HepG2 (cell line): ENCODE measurements around the gene RAD21L1. TPM values are rescaled to one million over a fixed set of nuclear protein-coding genes. Genes with fewer than 3 reads are reported as not detected.
A peak's percentile ranks its signal among the peaks of the same experiment; 100 is the strongest.

ENCODE experiments used
- ATAC-seq: fragments of 200-7000 bp; cut with Tn5 transposase; 3 replicates; pipeline ENCODE4 v1.9.1; 2020; ENCODE audit warnings: mild to moderate bottlenecking, moderate library complexity
- BruUV-seq: library from RNA; stranded (reverse); fragments of 400-500 nt; replicated peaks from 2 replicates; lab custom pipeline; 2021; lab: Mats Ljungman, UMichigan
- CTCF ChIA-PET: fragments of 300-600 bp; formaldehyde crosslinking; extraction: SDS; loops from one replicate; lab custom pipeline; 2021; ENCODE audit warnings: low total read pairs, inconsistent platforms, low intra/inter-chr PET ratio; lab: Yijun Ruan, JAX
- POLR2A ChIA-PET: fragments of 350-600 bp; sonication (Branson Sonifier 250); formaldehyde crosslinking; loops from one replicate; lab custom pipeline; 2020; ENCODE audit warnings: antibody characterized with exemption, inconsistent platforms; lab: Yijun Ruan, JAX
- DNase-seq: peaks from one replicate; pipeline ENCODE4 v3.0.0-alpha.2; 2015; ENCODE audit warnings: low spot score
- FAIRE-seq: peaks from 3 replicates; lab custom pipeline; 2011; peaks lifted over from hg19 to GRCh38; lab: Jason Lieb, UNC
- H2AFZ ChIP-seq: one replicate; pipeline ENCODE4 v1.6.1; 2011; ENCODE audit warnings: low read length, inconsistent platforms
- H3K27ac ChIP-seq: fragments of 300-600 bp; 3 replicates; pipeline ENCODE4 v1.8.0; 2011; ENCODE audit warnings: mixed run types, mild to moderate bottlenecking, mixed read lengths, low read length, inconsistent platforms; ENCODE audit not compliant: insufficient read depth; ENCODE audit errors: extremely low read length
- H3K27me3 ChIP-seq, 2 experiments: fragments of 200-600 bp in 1 of 2; 2 replicates in 1 of 2; 3 replicates in 1 of 2; pipeline versions ENCODE4 v1.6.0 to v1.8.0; 2011; ENCODE audit warnings: low read length in 2 of 2, mild to moderate bottlenecking in 2 of 2, moderate library complexity in 2 of 2, inconsistent platforms in 1 of 2; ENCODE audit not compliant: insufficient read depth in 2 of 2, control insufficient read depth in 1 of 2
- H3K36me3 ChIP-seq, 2 experiments: fragments of 200-600 bp in 1 of 2; replicated peaks in 1 of 2; 2 replicates in 1 of 2; 3 replicates in 1 of 2; pipeline versions ENCODE4 v1.5.1 to v1.8.0; 2011; ENCODE audit warnings: low read length in 2 of 2, inconsistent platforms in 1 of 2; ENCODE audit not compliant: insufficient read depth in 2 of 2, control insufficient read depth in 1 of 2
- H3K4me1 ChIP-seq: 2 replicates; pipeline ENCODE4 v1.5.1; 2012; ENCODE audit warnings: low read length, inconsistent platforms; ENCODE audit not compliant: insufficient read depth
- H3K4me2 ChIP-seq: 2 replicates; pipeline ENCODE4 v1.6.0; 2011; ENCODE audit warnings: low read depth, low read length, inconsistent platforms
- H3K4me3 ChIP-seq, 3 experiments: fragments of 200-600 bp in 1 of 3; sonication (generic), shearing (Covaris generic) in 1 of 3; replicated peaks in 1 of 3; 2 replicates each; pipeline ENCODE4 v1.5.1; 2011 to 2016; ENCODE audit warnings: low read length in 3 of 3, inconsistent platforms in 2 of 3, low read depth in 2 of 3, mild to moderate bottlenecking in 2 of 3, control low read depth in 1 of 3, mixed read lengths in 1 of 3; ENCODE audit not compliant: insufficient read depth in 1 of 3
- H3K79me2 ChIP-seq: one replicate; pipeline ENCODE4 v1.6.1; 2011; ENCODE audit warnings: low read length, inconsistent platforms; ENCODE audit not compliant: insufficient read depth
- H3K9ac ChIP-seq: 2 replicates; pipeline ENCODE4 v1.6.0; 2011; ENCODE audit warnings: mild to moderate bottlenecking, low read depth, low read length, inconsistent platforms; ENCODE audit not compliant: insufficient read depth
- H3K9me3 ChIP-seq: 2 replicates; pipeline ENCODE4 v1.5.1; 2012; ENCODE audit warnings: mild to moderate bottlenecking, low read length
- H4K20me1 ChIP-seq: 2 replicates; pipeline ENCODE4 v1.6.0; 2011; ENCODE audit warnings: inconsistent platforms, mild to moderate bottlenecking, low read length, moderate library complexity; ENCODE audit not compliant: insufficient read depth
- EED ChIP-seq: sonication (generic); formaldehyde crosslinking; IDR thresholded peaks from 2 replicates; pipeline ENCODE4 v1.5.0; 2020; ENCODE audit warnings: mild to moderate bottlenecking, missing genetic modification reagents
- IKZF5 ChIP-seq: IDR thresholded peaks from 2 replicates; pipeline ENCODE4 v1.6.1; 2018; ENCODE audit warnings: missing genetic modification reagents, mild to moderate bottlenecking, missing compliant biosample characterization
- NFKBIZ ChIP-seq: IDR thresholded peaks from 2 replicates; pipeline ENCODE4 v1.6.1; 2018; ENCODE audit warnings: missing genetic modification reagents, missing compliant biosample characterization
- USF2 ChIP-seq, 2 experiments: sonication (generic) in 1 of 2; formaldehyde crosslinking in 1 of 2; IDR thresholded peaks; 2 replicates each; pipeline versions ENCODE4 v1.5.1 to v1.6.1; 2011 to 2020; ENCODE audit warnings: borderline replicate concordance in 1 of 2, low read depth in 1 of 2, low read length in 1 of 2, mild to moderate bottlenecking in 1 of 2, missing genetic modification reagents in 1 of 2, moderate library complexity in 1 of 2
- WGBS: methylation state at CpG from one replicate; pipeline ENCODE4 v1.1.6; 2017; ENCODE audit warnings: low lambda C conversion rate; 5-methylcytosine and 5-hydroxymethylcytosine counted together
- in situ Hi-C: cut with HindIII; loops from 2 replicates; pipeline ENCODE4 v1.10.0; 2017; ENCODE audit warnings: low pct_unique_long_range_greater_than_20kb; ENCODE audit not compliant: extremely low pct_ligation_motif_present
- intact Hi-C: fragments of 100-400 bp; cut with micrococcal nuclease; formaldehyde crosslinking; loops from one replicate; pipeline ENCODE4 v1.10.0; 2022; ENCODE audit not compliant: unreplicated experiment
- polyA plus RNA-seq, 8 experiments: library from polyadenylated mRNA; depleted of rRNA in 3 of 8; stranded (reverse) in 7 of 8; unstranded in 1 of 8; fragments of >200 nt; fragmentation: Illumina TruSeq in 4 of 8; extraction: Trizol in 4 of 8; gene quantifications; 2 replicates each; pipeline versions ENCODE4 v1.2.1 to v1.2.3, GENCODE V29; 2011 to 2016; ENCODE audit warnings: low read depth in 4 of 8, missing spikeins in 1 of 8, mixed read lengths in 1 of 8; ENCODE audit not compliant: insufficient read depth in 1 of 8
- total RNA-seq, 5 experiments: library from RNA; depleted of rRNA; stranded (reverse); fragments of >200 nt; fragmentation: Illumina TruSeq; extraction: Trizol; gene quantifications; 2 replicates each; pipeline ENCODE4 v1.2.3, GENCODE V29; 2016; ENCODE audit warnings: low read depth in 1 of 5
- TF ChIP-seq, protein P1 (sequence below): sonication (generic); formaldehyde crosslinking; IDR thresholded peaks from 2 replicates; pipeline ENCODE4 v1.5.0; 2020; ENCODE audit warnings: missing genetic modification reagents, mild to moderate bottlenecking, borderline replicate concordance

The RAD21L1 gene
- total and polyA plus RNA-seq, 2 of the 13 experiments (the other 11 are each of a cell fraction or from before 2014, with no cell fraction given): not detected

GRCh38 chr20:1224205-1224890 lies 1.5 kb upstream of the RAD21L1 start:
- no peak for FAIRE-seq
- H3K9ac ChIP-seq: no peak overlapping the region
- ChIA-PET POLR2A (no interaction called here), CTCF (no interaction called here)
- H3K9me3 ChIP-seq: no peaks in the 10 kb centered on the region
- no peak overlapping the region for H3K4me3 ChIP-seq
- no peaks in the 10 kb centered on the region; the same call in 1 of the 2 replicates for H4K20me1 ChIP-seq
- TF ChIP-seq, protein P1, sequence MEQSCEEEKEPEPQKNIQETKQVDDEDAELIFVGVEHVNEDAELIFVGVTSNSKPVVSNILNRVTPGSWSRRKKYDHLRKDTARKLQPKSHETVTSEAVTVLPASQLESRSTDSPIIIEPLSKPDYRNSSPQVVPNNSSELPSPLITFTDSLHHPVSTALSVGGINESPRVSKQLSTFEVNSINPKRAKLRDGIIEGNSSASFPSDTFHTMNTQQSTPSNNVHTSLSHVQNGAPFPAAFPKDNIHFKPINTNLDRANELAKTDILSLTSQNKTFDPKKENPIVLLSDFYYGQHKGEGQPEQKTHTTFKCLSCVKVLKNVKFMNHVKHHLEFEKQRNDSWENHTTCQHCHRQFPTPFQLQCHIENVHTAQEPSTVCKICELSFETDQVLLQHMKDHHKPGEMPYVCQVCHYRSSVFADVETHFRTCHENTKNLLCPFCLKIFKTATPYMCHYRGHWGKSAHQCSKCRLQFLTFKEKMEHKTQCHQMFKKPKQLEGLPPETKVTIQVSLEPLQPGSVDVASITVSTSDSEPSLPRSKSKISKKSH (CRISPR knock-in tag): 0 out of 2 replicates have a peak, but pooled peaks have one; percentile 18
- TF ChIP-seq USF2 (IDR thresholded peaks at IDR 0.05; ENCODE audit: low read depth, low read length) (peak; percentile 4; the same call in 1 of the 2 replicates), USF2 (CRISPR knock-in tag; IDR thresholded peaks at IDR 0.05; ENCODE audit: borderline replicate concordance) (no peak), IKZF5 (no peak), NFKBIZ (CRISPR knock-in tag) (no peak), EED (CRISPR knock-in tag) (no peak)
- H3K36me3 ChIP-seq: no peaks in the 10 kb centered on the region
- H3K4me2 ChIP-seq: no peak overlapping the region
- no peak overlapping the region for H2AFZ ChIP-seq
- intact Hi-C loops (no loop called here), in situ Hi-C loops (no loop called here)
- WGBS: 73% methylated on average over 20 of the region's 20 CpGs
- H3K27me3 ChIP-seq: peaks cover 4 to 27% of the 10 kb centered on the region in 2 experiments
- H3K4me1 ChIP-seq: peaks cover 13% of the 10 kb centered on the region
- DNase-seq: no peak
- BruUV-seq: no TSS peak
- ATAC-seq: no peak
- H3K79me2 ChIP-seq: no peaks in the 10 kb centered on the region
- no peak overlapping the region for H3K27ac ChIP-seq
